Small intestine (tissue), 7 donors: ENCODE results near the gene AGAP5. TPM values are rescaled to one million over a fixed set of nuclear protein-coding genes. Genes with fewer than 3 reads are reported as not detected.

ENCODE experiments used
- DNase-seq, 2 donors: peaks; one replicate each; pipeline versions ENCODE4 v3.0.0 to v3.0.0-alpha.2; 2013
- FAIRE-seq: peaks from 2 replicates; lab custom pipeline; 2012; peaks lifted over from hg19 to GRCh38; lab: Jason Lieb, UNC
- H3K27ac ChIP-seq, 3 donors: one replicate each; pipeline ENCODE4 v1.5.1; 2013; ENCODE audit warnings: low read length in 2 of 3, mild to moderate bottlenecking in 2 of 3, control low read depth in 1 of 3, inconsistent platforms in 1 of 3, low read depth in 1 of 3, moderate library complexity in 1 of 3
- H3K27me3 ChIP-seq, 3 donors: one replicate each; pipeline ENCODE4 v1.6.1; 2013; ENCODE audit warnings: low read length in 3 of 3, inconsistent platforms in 1 of 3; ENCODE audit not compliant: control insufficient read depth in 3 of 3, insufficient read depth in 3 of 3
- H3K36me3 ChIP-seq, 3 donors: one replicate each; pipeline ENCODE4 v1.6.1; 2013; ENCODE audit warnings: low read length in 3 of 3, inconsistent platforms in 1 of 3, low read depth in 1 of 3, mild to moderate bottlenecking in 1 of 3, moderate library complexity in 1 of 3; ENCODE audit not compliant: control insufficient read depth in 3 of 3, insufficient read depth in 2 of 3
- H3K4me1 ChIP-seq, 3 donors: one replicate each; pipeline ENCODE4 v1.6.1; 2013; ENCODE audit warnings: low read length in 2 of 3, inconsistent platforms in 1 of 3, low read depth in 1 of 3, mild to moderate bottlenecking in 1 of 3, moderate library complexity in 1 of 3; ENCODE audit not compliant: control insufficient read depth in 3 of 3, insufficient read depth in 2 of 3
- H3K4me3 ChIP-seq, 3 donors: one replicate each; pipeline ENCODE4 v1.5.1; 2013; ENCODE audit warnings: low read length in 3 of 3, control low read depth in 1 of 3, inconsistent platforms in 1 of 3, low read depth in 1 of 3, mild to moderate bottlenecking in 1 of 3, moderate library complexity in 1 of 3
- H3K9me3 ChIP-seq, 2 donors: one replicate each; pipeline ENCODE4 v1.6.1; 2013; ENCODE audit warnings: low read depth in 1 of 2, low read length in 1 of 2; ENCODE audit not compliant: control insufficient read depth in 2 of 2, insufficient read depth in 1 of 2
- WGBS, 3 donors: extraction: QIAGEN DNeasy Blood & Tissue Kit; methylation state at CpG; one replicate each; pipeline ENCODE4 v1.1.7; 2013; 5-methylcytosine and 5-hydroxymethylcytosine counted together
- polyA plus RNA-seq, 4 donors: library from polyadenylated mRNA; stranded (reverse) in 3 of 4; unstranded in 1 of 4; fragments of 200-250 nt in 3 of 4; fragments of 120-200 nt in 1 of 4; gene quantifications; one replicate each; pipeline versions ENCODE4 v1.2.1 to v1.2.3, GENCODE V29; 2013
- donor health status: healthy with polysubstance abuse.
- donor health status: control.
- donor health status: control.
- donor health status: Bipolar disorder and iron deficiency.
- donor health status: healthy.

Gene AGAP5
- polyA plus RNA-seq, 4 donors: 4.3 to 15.8 (median 10.3) TPM

DNA sequence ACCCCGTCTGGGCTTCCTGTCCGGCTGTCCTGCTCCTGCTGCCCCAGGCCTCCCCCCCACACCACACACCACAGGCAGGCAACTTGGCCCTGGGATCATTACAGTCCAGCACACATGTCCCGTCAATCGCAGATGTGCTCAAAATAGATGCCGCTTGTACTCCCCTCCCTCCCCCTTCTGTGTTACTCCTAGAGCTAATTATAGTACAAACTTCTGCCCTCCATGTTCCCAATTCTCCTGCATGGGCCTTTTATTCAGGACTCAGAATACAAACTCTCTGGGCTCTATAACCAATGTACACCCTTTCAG lies 42.0 kb downstream of the AGAP5 start, which contains the start of gene SYNPO2L:
Gene SYNPO2L (minus strand): TSS at position 40 of the 309 bp plus-strand sequence. CDS start 107 bp downstream, outside the sequence.
- no peaks in the 10 kb centered on the region for H3K36me3 ChIP-seq
- WGBS, 3 donors: 75 to 96% (median 87%) methylated on average over 5 of the region's 5 CpGs
- H3K9me3 ChIP-seq: no peaks in the 10 kb centered on the region
- H3K27me3 ChIP-seq: no peaks in the 10 kb centered on the region
- DNase-seq (no peak), FAIRE-seq (no peak)
- no peaks in the 10 kb centered on the region for H3K4me1 ChIP-seq
- no peak within 1 kb of the TSS for H3K4me3 ChIP-seq
- H3K27ac ChIP-seq: no peak within 1 kb of the TSS

DNA sequence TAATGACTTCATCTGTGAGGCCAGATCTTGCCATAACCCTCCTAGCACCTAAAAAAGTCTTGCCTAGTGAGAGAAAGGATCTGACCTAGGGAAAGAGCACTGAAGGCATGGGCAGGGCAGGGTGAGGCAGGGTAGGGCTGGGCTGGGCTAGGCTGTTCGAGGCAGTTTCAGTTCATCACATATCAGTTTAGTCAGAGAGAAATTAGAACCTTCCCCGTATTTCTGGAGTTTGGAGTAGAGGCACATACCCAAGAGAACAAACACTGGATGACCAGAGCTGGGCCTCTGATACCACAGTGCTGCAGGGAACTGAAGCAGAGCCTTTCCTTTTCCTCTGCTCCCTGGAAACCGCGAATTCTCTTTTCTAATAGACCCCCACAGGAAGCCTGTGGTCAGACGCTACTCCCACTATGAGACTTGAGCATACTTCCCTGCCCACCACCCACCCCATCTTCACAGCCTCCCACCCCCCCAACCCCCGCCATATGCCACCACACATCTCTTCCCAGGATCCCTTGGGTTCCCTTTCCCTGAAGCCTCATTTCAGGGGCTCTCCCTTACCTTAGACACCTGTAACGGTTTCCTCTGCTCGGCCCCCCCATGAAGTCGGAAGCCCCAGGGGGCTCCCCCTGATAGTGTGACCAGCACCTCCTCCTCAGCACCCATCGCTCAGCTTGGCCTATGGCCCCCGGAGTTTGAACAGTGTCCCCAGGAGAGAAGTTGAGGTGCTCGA lies 42.5 kb downstream of the AGAP5 start:
- Histone ChIP-seq H3K27ac (no peak overlapping the region), H3K27me3 (no peaks in the 10 kb centered on the region), H3K36me3 (no peaks in the 10 kb centered on the region), H3K9me3 (no peaks in the 10 kb centered on the region), H3K4me3 (no peak overlapping the region), H3K4me1 (no peaks in the 10 kb centered on the region)
- FAIRE-seq (no peak), DNase-seq (no peak)
- 59 to 74% (median 66%) methylated on average over 12 of the region's 12 CpGs for WGBS, 3 donors

DNA sequence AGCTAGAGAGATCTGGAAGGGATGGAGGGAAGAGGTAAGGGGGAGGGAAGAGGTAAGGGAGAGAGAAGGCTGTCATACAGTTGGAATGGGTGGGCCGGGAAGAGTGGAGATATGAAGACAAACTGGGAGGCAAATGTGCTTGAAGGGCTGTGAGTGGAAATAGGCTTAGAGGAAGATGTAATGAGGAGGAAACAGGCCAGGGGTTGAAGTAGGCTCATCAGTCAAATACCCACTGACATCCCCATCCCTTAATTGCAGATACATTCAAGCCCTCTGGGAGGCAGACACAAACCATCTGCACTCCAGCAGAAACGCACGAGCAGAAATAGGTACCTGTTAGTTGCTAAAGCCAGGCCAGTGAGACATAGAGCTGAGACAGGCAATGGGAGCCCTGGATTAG lies 44.2 kb downstream of the AGAP5 start:
- no peak overlapping the region for H3K4me3 ChIP-seq
- H3K27me3 ChIP-seq: no peaks in the 10 kb centered on the region
- peaks cover 0 to under 1% (median 0%) of the 10 kb centered on the region in 3 donors for H3K4me1 ChIP-seq
- FAIRE-seq (no peak), DNase-seq (no peak)
- H3K27ac ChIP-seq: no peak overlapping the region
- WGBS, 3 donors: 61 to 82% (median 79%) methylated on average over 3 of the region's 3 CpGs
- H3K36me3 ChIP-seq: no peaks in the 10 kb centered on the region
- H3K9me3 ChIP-seq: no peaks in the 10 kb centered on the region

DNA sequence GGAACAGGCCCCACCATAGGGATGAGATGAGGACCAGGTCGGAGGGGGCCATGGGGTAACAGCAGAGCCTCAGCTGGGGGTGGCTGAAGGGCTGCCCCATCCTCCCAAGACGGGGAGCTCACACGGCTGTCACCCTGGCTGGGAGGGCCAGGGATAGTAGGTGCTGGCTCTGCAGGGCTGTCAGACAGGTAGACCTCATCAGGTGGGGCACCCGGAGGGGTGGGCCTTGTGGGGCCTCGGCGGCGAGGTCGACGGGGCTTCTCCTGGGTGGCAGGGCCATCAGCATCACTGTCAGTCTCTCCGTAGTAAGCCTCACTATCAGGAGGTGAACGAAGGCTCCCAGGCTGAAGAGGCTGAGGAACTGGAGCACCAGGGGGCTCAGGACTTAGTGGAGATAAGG lies 44.7 kb downstream of the AGAP5 start:
- H3K4me1 ChIP-seq: peaks cover 0 to 5% (median 0%) of the 10 kb centered on the region in 3 donors
- no peaks in the 10 kb centered on the region for H3K36me3 ChIP-seq
- no peak for FAIRE-seq
- H3K27me3 ChIP-seq: no peaks in the 10 kb centered on the region
- H3K27ac ChIP-seq: no peak overlapping the region
- no peak for DNase-seq
- WGBS, 3 donors: 83 to 88% (median 85%) methylated on average over 11 of the region's 11 CpGs
- no peak overlapping the region for H3K4me3 ChIP-seq
- no peaks in the 10 kb centered on the region for H3K9me3 ChIP-seq

DNA sequence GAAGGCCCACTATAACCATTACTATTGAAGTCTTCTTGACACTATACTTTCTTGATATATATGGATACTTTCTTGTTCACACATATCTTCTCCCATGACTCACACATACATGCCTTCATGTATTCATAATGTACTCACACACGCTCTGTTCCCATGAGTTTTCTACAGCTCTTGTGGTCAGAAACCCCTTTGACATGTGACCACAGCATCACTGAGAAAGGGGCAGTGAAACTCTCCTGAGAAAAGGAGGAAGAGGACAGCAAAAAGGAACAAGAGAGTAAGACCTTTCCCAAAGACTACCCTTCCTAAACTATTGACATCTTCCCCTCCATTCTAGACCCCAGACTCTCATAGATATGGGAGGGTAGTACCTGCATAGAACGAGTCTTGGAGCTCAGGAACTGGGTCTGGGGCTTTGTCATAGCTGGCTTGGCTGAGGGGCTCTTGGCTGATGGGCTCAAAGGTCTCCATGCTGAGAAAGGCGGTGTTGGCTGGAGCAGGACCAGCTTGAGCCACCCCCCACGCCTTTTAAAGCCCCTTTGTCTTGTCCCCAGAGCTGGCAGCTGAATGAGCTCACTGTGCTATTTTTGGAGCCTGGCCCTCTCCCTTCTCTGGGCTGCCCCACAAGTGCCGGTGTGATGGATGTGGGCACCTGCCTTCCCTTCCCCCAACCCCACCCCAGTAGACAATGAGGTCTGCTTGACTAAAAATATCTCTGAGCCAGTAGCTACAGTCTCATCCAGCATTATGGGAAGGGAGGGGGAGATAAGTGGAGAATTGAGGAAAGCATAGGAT lies 47.2 kb downstream of the AGAP5 start:
- no peaks in the 10 kb centered on the region for H3K36me3 ChIP-seq
- H3K27ac ChIP-seq: no peak overlapping the region
- FAIRE-seq (no peak), DNase-seq (no peak)
- 70 to 76% (median 70%) methylated on average over 5 of the region's 5 CpGs for WGBS, 3 donors
- peaks cover 0 to 15% (median 0%) of the 10 kb centered on the region in 3 donors for H3K4me1 ChIP-seq
- no peak overlapping the region for H3K4me3 ChIP-seq
- H3K9me3 ChIP-seq: no peaks in the 10 kb centered on the region
- no peaks in the 10 kb centered on the region for H3K27me3 ChIP-seq

DNA sequence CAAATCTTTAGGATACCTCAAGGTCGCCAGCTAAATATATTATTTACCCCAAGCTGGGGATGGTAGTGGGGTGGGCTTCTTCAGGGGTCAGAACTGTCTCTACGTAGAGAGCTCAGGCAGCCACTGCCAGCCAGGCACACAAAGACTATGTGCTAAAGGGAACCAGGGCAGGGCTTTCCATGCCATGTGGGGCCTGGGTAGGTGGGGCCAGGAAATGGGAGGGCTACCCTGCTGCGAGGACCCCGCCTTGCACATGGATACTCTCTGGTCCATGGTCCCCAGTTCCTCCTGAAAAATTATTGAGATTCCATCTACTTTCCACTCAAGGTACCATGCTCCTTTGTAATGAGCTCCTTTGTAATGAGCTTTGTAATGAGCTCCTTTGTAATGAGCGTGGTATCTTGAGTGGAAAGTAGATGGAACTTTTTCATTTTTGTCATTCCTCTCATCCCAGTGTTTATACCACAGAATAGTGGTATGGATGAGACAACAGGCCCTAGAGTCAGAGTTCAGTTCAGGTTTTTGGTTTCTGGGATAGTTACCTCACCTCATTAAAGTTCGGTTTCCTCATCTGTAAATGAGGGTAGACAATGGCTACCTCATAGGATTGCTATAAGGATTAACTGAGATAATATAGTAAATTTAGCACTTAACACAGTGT lies 47.9 kb downstream of the AGAP5 start:
- H3K9me3 ChIP-seq: no peaks in the 10 kb centered on the region
- no peaks in the 10 kb centered on the region for H3K36me3 ChIP-seq
- H3K4me3 ChIP-seq: no peak overlapping the region
- DNase-seq: no peak
- no peak overlapping the region for H3K27ac ChIP-seq
- no peaks in the 10 kb centered on the region for H3K27me3 ChIP-seq
- peaks cover 0 to 15% (median 0%) of the 10 kb centered on the region in 3 donors for H3K4me1 ChIP-seq
- WGBS, 3 donors: 91 to 92% (median 91%) methylated on average over 6 of the region's 6 CpGs
- no peak for FAIRE-seq

DNA sequence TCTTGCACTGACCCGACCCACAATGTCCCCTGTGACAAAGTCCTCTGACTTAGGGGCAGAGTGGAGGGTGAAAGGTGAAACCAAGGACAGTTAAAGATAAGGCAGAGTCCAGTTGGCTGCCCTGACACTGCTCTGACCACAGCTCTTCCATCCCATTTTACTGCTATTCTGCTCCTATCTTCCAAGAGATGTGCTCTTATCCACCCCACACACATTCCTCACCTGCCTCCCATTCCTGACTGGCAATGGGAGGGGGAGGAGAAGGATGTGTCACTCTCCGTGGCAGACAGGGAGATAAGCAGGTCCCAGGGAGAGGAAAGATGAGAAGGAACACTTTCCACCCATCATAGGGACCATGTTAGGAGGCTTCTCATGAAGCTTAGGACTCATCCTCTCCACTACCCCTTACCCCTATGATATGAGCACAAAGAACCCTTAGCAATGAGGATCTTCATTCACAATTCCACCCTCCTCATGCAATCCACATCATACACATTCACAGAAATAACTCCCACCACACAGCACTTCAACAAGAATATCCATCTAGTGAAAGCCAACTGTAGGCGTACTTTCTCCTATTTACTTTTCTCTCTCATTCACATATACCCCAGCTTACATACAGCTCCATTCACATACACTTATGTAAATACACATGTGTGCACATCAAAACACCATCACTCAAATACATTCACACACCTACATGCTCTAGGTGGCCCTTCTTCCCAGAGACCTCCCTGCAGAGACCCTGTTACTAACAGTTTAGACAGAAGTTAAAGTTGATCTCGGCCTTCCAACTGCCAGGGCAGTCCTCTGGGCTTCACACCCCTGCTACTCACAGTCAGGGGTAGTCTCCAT lies 48.7 kb downstream of the AGAP5 start:
- no peak for FAIRE-seq
- no peak overlapping the region for H3K27ac ChIP-seq
- no peaks in the 10 kb centered on the region for H3K27me3 ChIP-seq
- H3K36me3 ChIP-seq: no peaks in the 10 kb centered on the region
- H3K4me1 ChIP-seq: peaks cover 0 to 15% (median 0%) of the 10 kb centered on the region in 3 donors
- H3K4me3 ChIP-seq: no peak overlapping the region
- H3K9me3 ChIP-seq: no peaks in the 10 kb centered on the region
- no peak for DNase-seq
- WGBS, 3 donors: 66 to 78% (median 74%) methylated on average over 4 of the region's 4 CpGs
